Measurements from ENCODE around the gene RELN. TPM values are rescaled to one million over a fixed set of nuclear protein-coding genes. Genes with fewer than 3 reads are reported as not detected.

The RELN gene
- total and polyA plus RNA-seq, 2 experiments from 2014 or later, result 3.9 to 22.0 TPM

- H3K27me3 ChIP-seq, result no peaks in the 10 kb centered on the region
- H4K20me1 ChIP-seq (ENCODE audit: insufficient read depth, poor library complexity, severe bottlenecking), result no peaks in the 10 kb centered on the region
- no peaks in the 10 kb centered on the region for H3K9me3 ChIP-seq (ENCODE audit: low read depth)
- H3K4me3 ChIP-seq, result no peak overlapping the region
- H2AFZ ChIP-seq, result no peak overlapping the region
- WGBS (ENCODE audit: low lambda C conversion rate, missing lambda C conversion rate), result 89% methylated on average over 5 of the region's 5 CpGs
- DNase-seq (ENCODE audit: low spot score), result no peak
- no peak for TF ChIP-seq EZH2phosphoT487 (IDR thresholded peaks at IDR 0.05; ENCODE audit: low read depth, severe bottlenecking, unreplicated experiment)
- TF ChIP-seq EZH2 (IDR thresholded peaks at IDR 0.05; ENCODE audit: borderline replicate concordance), result no peak
- no peak for TF ChIP-seq CTCF (IDR thresholded peaks at IDR 0.05; ENCODE audit: poor library complexity)
- no peaks in the 10 kb centered on the region for H3K79me2 ChIP-seq
- no peak overlapping the region for H3K27ac ChIP-seq
- H3K9me2 ChIP-seq (replicated peaks; ENCODE audit: insufficient read depth), result no peaks in the 10 kb centered on the region
- no peak overlapping the region for H3K4me2 ChIP-seq
- H3K4me1 ChIP-seq (ENCODE audit: insufficient read depth), result no peaks in the 10 kb centered on the region
- no peaks in the 10 kb centered on the region for H3K36me3 ChIP-seq (replicated peaks; ENCODE audit: insufficient read depth, low read depth)
Observed at GRCh38 chr7:103594186-103594585, 395.3 kb downstream of the RELN start.

- no peak for DNase-seq (ENCODE audit: low spot score)
- H3K36me3 ChIP-seq (replicated peaks; ENCODE audit: insufficient read depth, low read depth), result no peaks in the 10 kb centered on the region
- H3K9me2 ChIP-seq (replicated peaks; ENCODE audit: insufficient read depth), result no peaks in the 10 kb centered on the region
- H3K4me2 ChIP-seq, result no peak overlapping the region
- H3K27me3 ChIP-seq, result no peaks in the 10 kb centered on the region
- no peaks in the 10 kb centered on the region for H4K20me1 ChIP-seq (ENCODE audit: insufficient read depth, poor library complexity, severe bottlenecking)
- no peaks in the 10 kb centered on the region for H3K9me3 ChIP-seq (ENCODE audit: low read depth)
- H2AFZ ChIP-seq, result no peak overlapping the region
- H3K4me3 ChIP-seq, result no peak overlapping the region
- H3K27ac ChIP-seq, result no peak overlapping the region
- TF ChIP-seq CTCF (IDR thresholded peaks at IDR 0.05; ENCODE audit: poor library complexity) (no peak), EZH2 (IDR thresholded peaks at IDR 0.05; ENCODE audit: borderline replicate concordance) (no peak), EZH2phosphoT487 (IDR thresholded peaks at IDR 0.05; ENCODE audit: low read depth, severe bottlenecking, unreplicated experiment) (no peak)
- no peaks in the 10 kb centered on the region for H3K79me2 ChIP-seq
- whole genome bisulfite sequencing (ENCODE audit: low lambda C conversion rate, missing lambda C conversion rate), result 46% methylated on average over 2 of the region's 2 CpGs
- no peaks in the 10 kb centered on the region for H3K4me1 ChIP-seq (ENCODE audit: insufficient read depth)
Observed at GRCh38 chr7:103593691-103594090, 395.8 kb downstream of the RELN start.

- DNase-seq (ENCODE audit: low spot score), result no peak
- no peaks in the 10 kb centered on the region for H3K4me1 ChIP-seq (ENCODE audit: insufficient read depth)
- TF ChIP-seq CTCF (IDR thresholded peaks at IDR 0.05; ENCODE audit: poor library complexity), result no peak
- no peak for TF ChIP-seq EZH2 (IDR thresholded peaks at IDR 0.05; ENCODE audit: borderline replicate concordance)
- TF ChIP-seq EZH2phosphoT487 (IDR thresholded peaks at IDR 0.05; ENCODE audit: low read depth, severe bottlenecking, unreplicated experiment), result no peak
Observed at GRCh38 chr7:103592844-103593243, 396.6 kb downstream of the RELN start.

DNA sequence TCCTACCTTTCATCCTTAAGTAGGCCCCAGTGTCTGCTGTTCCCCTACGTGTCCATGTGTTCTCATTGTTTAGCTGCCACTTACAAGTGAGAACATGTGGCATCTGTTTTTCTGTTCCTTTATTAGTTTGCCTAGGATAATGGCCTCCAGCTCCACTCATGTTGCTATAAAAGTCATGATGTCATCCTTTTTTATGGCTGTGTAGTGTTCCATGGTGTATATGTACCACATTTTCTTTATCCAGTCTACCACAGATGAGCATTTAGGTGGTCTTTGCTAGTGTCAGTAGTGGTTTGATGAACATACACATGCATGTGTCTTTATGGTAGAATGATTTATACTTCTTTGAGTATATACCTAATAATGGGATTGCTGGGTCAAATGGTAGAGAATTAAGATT lies 397.3 kb downstream of the RELN start:
- H3K9me3 ChIP-seq (ENCODE audit: low read depth), result no peaks in the 10 kb centered on the region
- 88% methylated on average over 1 of the region's 1 CpG for WGBS (ENCODE audit: low lambda C conversion rate, missing lambda C conversion rate)

More at GRCh38 chr7:103592844-103593243, 396.6 kb downstream of the RELN start:
- H3K27me3 ChIP-seq, result no peaks in the 10 kb centered on the region
- H3K79me2 ChIP-seq, result no peaks in the 10 kb centered on the region
- no peaks in the 10 kb centered on the region for H3K9me2 ChIP-seq (replicated peaks; ENCODE audit: insufficient read depth)
- no peaks in the 10 kb centered on the region for H4K20me1 ChIP-seq (ENCODE audit: insufficient read depth, poor library complexity, severe bottlenecking)
- H3K9me3 ChIP-seq (ENCODE audit: low read depth), result no peaks in the 10 kb centered on the region
- H3K4me2 ChIP-seq, result no peak overlapping the region
- no peaks in the 10 kb centered on the region for H3K36me3 ChIP-seq (replicated peaks; ENCODE audit: insufficient read depth, low read depth)
- no peak overlapping the region for H3K27ac ChIP-seq
- no peak overlapping the region for H3K4me3 ChIP-seq
- H2AFZ ChIP-seq, result no peak overlapping the region

More for the DNA sequence above, 397.3 kb downstream of the RELN start:
- Histone ChIP-seq H2AFZ (no peak overlapping the region), H3K27ac (no peak overlapping the region), H4K20me1 (ENCODE audit: insufficient read depth, poor library complexity, severe bottlenecking) (no peaks in the 10 kb centered on the region), H3K36me3 (replicated peaks; ENCODE audit: insufficient read depth, low read depth) (no peaks in the 10 kb centered on the region), H3K27me3 (no peaks in the 10 kb centered on the region), H3K4me3 (no peak overlapping the region), H3K4me2 (no peak overlapping the region), H3K79me2 (no peaks in the 10 kb centered on the region), H3K4me1 (ENCODE audit: insufficient read depth) (no peaks in the 10 kb centered on the region), H3K9me2 (replicated peaks; ENCODE audit: insufficient read depth) (no peaks in the 10 kb centered on the region)
- no peak for DNase-seq (ENCODE audit: low spot score)
- TF ChIP-seq EZH2 (IDR thresholded peaks at IDR 0.05; ENCODE audit: borderline replicate concordance) (no peak), EZH2phosphoT487 (IDR thresholded peaks at IDR 0.05; ENCODE audit: low read depth, severe bottlenecking, unreplicated experiment) (no peak), CTCF (IDR thresholded peaks at IDR 0.05; ENCODE audit: poor library complexity) (no peak)

Data from hepatocyte (in vitro differentiated cells).